A673 (cell line): Measurements from ENCODE around the gene NLGN1.

Experiments used
- CTCF ChIP-seq: fragments of 300-800, 200-600 bp; sonication (generic); conservative IDR thresholded peaks from 2 replicates; pipeline ENCODE4 v1.5.1; 2017; ENCODE audit warnings: low read depth, mild to moderate bottlenecking, antibody characterized with exemption, low read length, moderate library complexity, mixed read lengths
- EZH2 ChIP-seq: fragments of 200-600 bp; sonication (generic); IDR thresholded peaks from 2 replicates; pipeline ENCODE4 v1.6.1; 2017; ENCODE audit warnings: borderline replicate concordance, low read depth, mild to moderate bottlenecking, mixed read lengths, antibody characterized with exemption, low read length; ENCODE audit not compliant: poor library complexity, severe bottlenecking

- no peak for TF ChIP-seq EZH2
- TF ChIP-seq CTCF = no peak
These were observed 540.6 kb downstream of the NLGN1 start for GRCh38 chr3:173938159-173938558.
